ENCODE measurements around the gene CHST11.
"Not testable (repeated sequence)": the region's sequence is repeated elsewhere in the genome, so short reads cannot be mapped to it uniquely, and the experiment has no call there.

CHST11 gene

DNA sequence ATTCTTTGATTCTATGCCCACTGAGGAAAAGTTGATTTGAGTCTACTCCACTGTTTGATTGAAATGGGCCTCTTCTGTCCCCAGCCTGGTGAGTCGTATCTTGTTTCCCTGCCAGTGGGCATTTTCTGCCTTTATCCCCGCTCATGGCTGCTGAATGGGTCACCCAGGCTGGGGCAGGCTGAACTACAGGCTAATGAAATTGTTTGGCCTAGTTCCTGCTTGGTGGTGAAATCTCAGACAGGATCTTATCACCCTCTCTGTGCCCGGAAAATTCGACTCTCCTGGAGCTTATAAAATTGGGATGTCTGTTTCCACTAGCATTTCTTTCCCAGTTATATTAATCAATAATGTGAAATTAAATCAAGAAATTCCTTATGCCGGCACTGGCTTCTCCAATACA lies 65.0 kb downstream of the CHST11 start:
- TF ChIP-seq, protein P1, sequence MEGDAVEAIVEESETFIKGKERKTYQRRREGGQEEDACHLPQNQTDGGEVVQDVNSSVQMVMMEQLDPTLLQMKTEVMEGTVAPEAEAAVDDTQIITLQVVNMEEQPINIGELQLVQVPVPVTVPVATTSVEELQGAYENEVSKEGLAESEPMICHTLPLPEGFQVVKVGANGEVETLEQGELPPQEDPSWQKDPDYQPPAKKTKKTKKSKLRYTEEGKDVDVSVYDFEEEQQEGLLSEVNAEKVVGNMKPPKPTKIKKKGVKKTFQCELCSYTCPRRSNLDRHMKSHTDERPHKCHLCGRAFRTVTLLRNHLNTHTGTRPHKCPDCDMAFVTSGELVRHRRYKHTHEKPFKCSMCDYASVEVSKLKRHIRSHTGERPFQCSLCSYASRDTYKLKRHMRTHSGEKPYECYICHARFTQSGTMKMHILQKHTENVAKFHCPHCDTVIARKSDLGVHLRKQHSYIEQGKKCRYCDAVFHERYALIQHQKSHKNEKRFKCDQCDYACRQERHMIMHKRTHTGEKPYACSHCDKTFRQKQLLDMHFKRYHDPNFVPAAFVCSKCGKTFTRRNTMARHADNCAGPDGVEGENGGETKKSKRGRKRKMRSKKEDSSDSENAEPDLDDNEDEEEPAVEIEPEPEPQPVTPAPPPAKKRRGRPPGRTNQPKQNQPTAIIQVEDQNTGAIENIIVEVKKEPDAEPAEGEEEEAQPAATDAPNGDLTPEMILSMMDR (IDR thresholded peaks at IDR 0.05; ENCODE audit: control insufficient read depth, insufficient read depth, low read depth, low read length, missing control alignments), result no peak
- no peak for DNase-seq (ENCODE audit: low read depth)
- H3K4me3 ChIP-seq (ENCODE audit: control insufficient read depth, low read depth, low read length), result no peak overlapping the region

DNA sequence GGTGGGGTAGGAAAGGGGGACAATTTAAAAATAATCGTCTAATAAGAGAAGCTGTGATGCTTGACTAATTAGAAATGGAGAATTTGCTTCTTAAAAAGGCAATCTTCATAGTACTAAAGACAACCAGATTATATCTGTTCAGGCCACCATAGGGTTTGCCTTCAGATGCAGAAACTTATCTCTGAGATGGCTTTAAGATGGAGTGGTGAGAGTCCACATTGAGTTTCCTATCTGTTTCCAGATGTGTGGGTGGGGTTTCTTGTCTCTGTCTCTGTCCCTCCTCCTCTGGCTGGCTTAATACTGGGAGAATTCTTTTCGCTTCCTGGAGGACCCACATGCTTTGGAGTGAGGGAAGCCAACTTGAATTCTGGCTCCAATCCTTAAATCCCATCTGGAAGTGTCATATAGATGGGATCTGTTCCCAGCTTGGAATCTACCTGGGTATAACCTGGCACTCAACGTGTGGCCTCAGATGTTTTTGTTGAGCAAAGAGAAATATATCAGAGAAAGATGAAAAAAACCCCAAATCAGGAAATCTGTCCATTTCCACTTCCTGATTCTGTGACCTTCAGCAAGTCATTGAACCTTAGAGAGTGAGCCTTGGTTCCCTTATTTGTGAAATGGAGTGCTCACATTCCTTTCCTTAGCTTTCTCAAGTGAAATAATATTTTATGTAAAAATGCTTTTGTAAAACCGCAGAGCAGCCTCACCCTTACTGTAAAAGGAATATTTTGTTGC lies 66.4 kb downstream of the CHST11 start:
- TF ChIP-seq, protein P1 (IDR thresholded peaks at IDR 0.05; ENCODE audit: control insufficient read depth, insufficient read depth, low read depth, low read length, missing control alignments), result no peak
- no peak overlapping the region for H3K4me3 ChIP-seq (ENCODE audit: control insufficient read depth, low read depth, low read length)
- no peak for DNase-seq (ENCODE audit: low read depth)

- no peak overlapping the region for H3K4me3 ChIP-seq (ENCODE audit: control insufficient read depth, low read depth, low read length)
- TF ChIP-seq, protein P1 (IDR thresholded peaks at IDR 0.05; ENCODE audit: control insufficient read depth, insufficient read depth, low read depth, low read length, missing control alignments), result no peak
- no peak for DNase-seq (ENCODE audit: low read depth)
Observed at GRCh38 chr12:104524034-104524832, 67.5 kb downstream of the CHST11 start.

DNA sequence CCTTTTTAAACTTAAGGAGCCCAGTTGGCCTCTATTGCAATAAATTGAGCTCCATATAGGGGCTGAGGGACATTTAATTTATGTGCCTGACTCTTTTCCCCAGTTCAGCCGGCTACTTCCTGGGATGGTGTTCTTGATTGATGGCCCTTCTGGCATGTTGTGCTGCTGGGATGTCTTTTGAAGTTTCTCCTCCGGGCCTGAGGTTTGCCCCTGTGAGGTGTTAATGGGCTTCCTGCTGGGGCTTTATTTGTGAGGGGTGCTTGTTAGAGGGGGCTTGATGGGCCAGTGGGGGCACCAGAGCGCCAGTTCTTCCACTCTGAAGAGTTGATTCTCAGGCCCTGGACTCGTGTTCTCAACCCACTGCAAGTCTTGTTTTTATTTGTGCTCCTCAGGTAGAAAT lies 69.6 kb downstream of the CHST11 start:
- DNase-seq (ENCODE audit: low read depth), result no peak
- TF ChIP-seq, protein P1 (IDR thresholded peaks at IDR 0.05; ENCODE audit: control insufficient read depth, insufficient read depth, low read depth, low read length, missing control alignments), result no peak
- H3K4me3 ChIP-seq (ENCODE audit: control insufficient read depth, low read depth, low read length), result no peak overlapping the region

GRCh38 chr12:104526751-104527150 lies 70.0 kb downstream of the CHST11 start:
- no peak overlapping the region for H3K4me3 ChIP-seq (ENCODE audit: control insufficient read depth, low read depth, low read length)
- TF ChIP-seq, protein P1 (IDR thresholded peaks at IDR 0.05; ENCODE audit: control insufficient read depth, insufficient read depth, low read depth, low read length, missing control alignments), result no peak
- DNase-seq (ENCODE audit: low read depth), result no peak

DNA sequence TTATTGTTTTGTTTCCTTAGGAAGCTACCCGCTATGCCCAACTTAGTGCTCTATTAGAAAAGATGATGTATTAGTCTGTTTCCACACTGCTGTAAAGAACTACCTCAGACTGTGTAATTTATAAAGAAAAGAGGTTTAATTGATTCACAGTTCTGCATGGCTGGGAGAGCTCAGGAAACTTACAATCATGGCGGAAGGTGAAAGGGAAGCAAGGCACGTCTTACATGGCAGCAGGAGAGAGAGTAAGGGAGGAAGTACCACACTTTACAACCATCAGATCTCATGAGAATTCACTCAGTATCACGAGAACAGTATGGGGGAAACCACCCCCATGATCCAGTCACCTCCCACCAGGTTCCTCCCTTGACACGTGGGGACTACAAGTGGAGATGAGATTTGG lies 70.9 kb downstream of the CHST11 start:
- H3K4me3 ChIP-seq (ENCODE audit: control insufficient read depth, low read depth, low read length); DNase-seq (ENCODE audit: low read depth): not testable (repeated sequence)
